SK-N-SH treated with all-trans-retinoic acid at 6 μM for 48 hours (cell line): ENCODE results near the gene LINGO1.

Experiments
- ATAC-seq: fragments of 200-7000 bp; cut with Tn5 transposase; 3 replicates; pipeline ENCODE4 v1.9.1; 2020; ENCODE audit warnings: mild to moderate bottlenecking, moderate library complexity
- ARNTL ChIP-seq: fragments of 450-650 bp; formaldehyde crosslinking; IDR thresholded peaks from 2 replicates; pipeline ENCODE4 v1.5.0; 2020; ENCODE audit warnings: low read depth, mild to moderate bottlenecking, moderate library complexity, borderline replicate concordance
- BACH2 ChIP-seq: fragments of 250-450 bp; sonication (Bioruptor Pico); IDR thresholded peaks from 2 replicates; pipeline ENCODE4 v1.9.0; 2021; ENCODE audit warnings: mild to moderate bottlenecking, borderline replicate concordance
- CSRNP3 ChIP-seq: fragments of 250-450 bp; sonication (Bioruptor Pico); IDR thresholded peaks from 2 replicates; pipeline ENCODE4 v1.5.1; 2021; ENCODE audit warnings: mild to moderate bottlenecking, moderate library complexity
- ESRRG ChIP-seq: fragments of 250-450 bp; sonication (Bioruptor Pico); IDR thresholded peaks from 2 replicates; pipeline ENCODE4 v1.6.1; 2021; ENCODE audit warnings: mild to moderate bottlenecking
- GLIS3 ChIP-seq: fragments of 250-450 bp; sonication (Bioruptor Pico); IDR thresholded peaks from 2 replicates; pipeline ENCODE4 v1.5.0; 2020; ENCODE audit warnings: mild to moderate bottlenecking, moderate library complexity
- ISL1 ChIP-seq: fragments of 250-450 bp; sonication (Bioruptor Pico); IDR thresholded peaks from 2 replicates; pipeline ENCODE4 v2.1.2; 2022; ENCODE audit warnings: mild to moderate bottlenecking, moderate library complexity
- OSR1 ChIP-seq: fragments of 250-450 bp; sonication (Bioruptor Pico); IDR thresholded peaks from 2 replicates; pipeline ENCODE4 v1.8.0; 2022; ENCODE audit warnings: moderate library complexity, mild to moderate bottlenecking, inconsistent platforms
- PATZ1 ChIP-seq: fragments of 250-450 bp; sonication (Bioruptor Pico); IDR thresholded peaks from 2 replicates; pipeline ENCODE4 v1.8.0; 2020; ENCODE audit warnings: mild to moderate bottlenecking, moderate library complexity, borderline replicate concordance
- POU6F1 ChIP-seq: fragments of 250-450 bp; sonication (Bioruptor Pico); IDR thresholded peaks from 2 replicates; pipeline ENCODE4 v1.8.0; 2021; ENCODE audit warnings: low read depth, mild to moderate bottlenecking, moderate library complexity, borderline replicate concordance
- PPARA ChIP-seq: fragments of 250-450 bp; sonication (Bioruptor Pico); IDR thresholded peaks from 2 replicates; pipeline ENCODE4 v1.5.0; 2020; ENCODE audit warnings: mild to moderate bottlenecking, borderline replicate concordance
- RARB ChIP-seq: fragments of 250-450 bp; sonication (Bioruptor Pico); IDR thresholded peaks from 2 replicates; pipeline ENCODE4 v1.8.0; 2021; ENCODE audit warnings: mild to moderate bottlenecking, moderate library complexity
- SNAI2 ChIP-seq: fragments of 250-450 bp; sonication (Bioruptor Pico); IDR thresholded peaks from 2 replicates; pipeline ENCODE4 v1.5.0; 2020; ENCODE audit warnings: mild to moderate bottlenecking, moderate library complexity
- TCF4 ChIP-seq: fragments of 250-450 bp; sonication (Bioruptor Pico); IDR thresholded peaks from 2 replicates; pipeline ENCODE4 v1.8.0; 2021; ENCODE audit warnings: mild to moderate bottlenecking, moderate library complexity, borderline replicate concordance
- TSHZ2 ChIP-seq: fragments of 250-450 bp; sonication (Bioruptor Pico); IDR thresholded peaks from 2 replicates; pipeline ENCODE4 v1.5.0; 2020; ENCODE audit warnings: mild to moderate bottlenecking, moderate library complexity
- ZC3H10 ChIP-seq: fragments of 250-450 bp; sonication (Bioruptor Pico); IDR thresholded peaks from 2 replicates; pipeline ENCODE4 v1.5.1; 2021; ENCODE audit warnings: mild to moderate bottlenecking, moderate library complexity
- ZFP3 ChIP-seq: fragments of 250-450 bp; sonication (Bioruptor Pico); IDR thresholded peaks from 2 replicates; pipeline ENCODE4 v1.5.0; 2020; ENCODE audit warnings: mild to moderate bottlenecking, moderate library complexity
- ZFP30 ChIP-seq: fragments of 450-650 bp; formaldehyde crosslinking; IDR thresholded peaks from 2 replicates; pipeline ENCODE4 v1.5.0; 2022; ENCODE audit warnings: mild to moderate bottlenecking, moderate library complexity
- ZNF565 ChIP-seq: fragments of 450-650 bp; formaldehyde crosslinking; conservative IDR thresholded peaks from 2 replicates; pipeline ENCODE4 v1.5.0; 2020; ENCODE audit warnings: low read depth, mild to moderate bottlenecking, moderate library complexity
- ZNF70 ChIP-seq: fragments of 450-650 bp; formaldehyde crosslinking; IDR thresholded peaks from 2 replicates; pipeline ENCODE4 v1.5.0; 2020; ENCODE audit warnings: mild to moderate bottlenecking, moderate library complexity
- ZNF8 ChIP-seq: fragments of 450-650 bp; formaldehyde crosslinking; IDR thresholded peaks from 2 replicates; pipeline ENCODE4 v1.5.0; 2020; ENCODE audit warnings: mild to moderate bottlenecking, moderate library complexity

Gene LINGO1

GRCh38 chr15:77620297-77620696 is 12.4 kb downstream of the LINGO1 start:
- no peak for ATAC-seq
- TF ChIP-seq ZFP3 (no peak), ZNF565 (no peak), ARNTL (CRISPR knock-in tag) (no peak), PATZ1 (CRISPR knock-in tag) (no peak), GLIS3 (CRISPR knock-in tag) (no peak), SNAI2 (CRISPR knock-in tag) (no peak), PPARA (CRISPR knock-in tag) (no peak), RARB (CRISPR knock-in tag) (no peak), ESRRG (CRISPR knock-in tag) (no peak), CSRNP3 (no peak), TSHZ2 (CRISPR knock-in tag) (no peak), ZC3H10 (CRISPR knock-in tag) (no peak), ISL1 (no peak), ZNF70 (no peak), ZFP30 (CRISPR knock-in tag) (no peak), BACH2 (CRISPR knock-in tag) (no peak), TCF4 (no peak), OSR1 (no peak), POU6F1 (CRISPR knock-in tag) (no peak)

- TF ChIP-seq ZNF8 (CRISPR knock-in tag) = no peak
- TF ChIP-seq ESRRG (CRISPR knock-in tag) = no peak
- no peak for TF ChIP-seq ISL1
- no peak for TF ChIP-seq PATZ1 (CRISPR knock-in tag)
- no peak for TF ChIP-seq TCF4
- TF ChIP-seq ZC3H10 (CRISPR knock-in tag) = no peak
- no peak for ATAC-seq
Measured at GRCh38 chr15:77619883-77620282, 12.8 kb downstream of the LINGO1 start.

- ATAC-seq = peak; percentile 59; the same call in 2 of the 3 replicates
- no peak for TF ChIP-seq TSHZ2 (CRISPR knock-in tag)
- no peak for TF ChIP-seq TCF4
- TF ChIP-seq CSRNP3 = no peak
- TF ChIP-seq BACH2 (CRISPR knock-in tag) = no peak
- no peak for TF ChIP-seq ZFP3
- no peak for TF ChIP-seq SNAI2 (CRISPR knock-in tag)
- TF ChIP-seq POU6F1 (CRISPR knock-in tag) = no peak
Measured at GRCh38 chr15:77617476-77618230, 15.1 kb downstream of the LINGO1 start.
